ENCODE measurements around the gene USP20. TPM values are rescaled to one million over a fixed set of nuclear protein-coding genes. Genes with fewer than 3 reads are reported as not detected.

USP20 gene
- total RNA-seq, 1 experiment from 2014 or later: 22.1 TPM

DNA sequence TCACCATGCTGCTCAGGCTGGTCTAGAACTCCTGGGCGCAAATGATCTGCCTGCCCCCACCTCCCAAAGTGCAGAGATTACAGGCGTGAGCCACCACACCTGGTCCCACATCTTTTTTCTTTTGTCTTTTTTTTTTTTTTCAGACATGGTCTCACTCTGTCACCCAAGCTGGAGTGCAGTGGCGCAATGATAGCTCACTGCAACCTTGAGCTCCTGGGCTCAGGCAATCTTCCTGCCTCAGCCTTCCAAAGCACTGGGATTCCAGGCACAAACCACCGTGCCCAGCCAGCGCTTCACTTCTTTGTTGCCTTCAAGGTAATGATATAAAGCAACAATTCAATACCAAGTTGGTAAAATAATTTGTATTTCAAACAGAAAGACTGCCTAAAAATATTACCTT lies 78.8 kb downstream of the USP20 start:
- CTCF ChIA-PET: interaction anchor here (0.6 kb wide), 1 partner anchor 28 kb away, joined by 4 read pairs; no protein-coding TSS in a partner anchor

DNA sequence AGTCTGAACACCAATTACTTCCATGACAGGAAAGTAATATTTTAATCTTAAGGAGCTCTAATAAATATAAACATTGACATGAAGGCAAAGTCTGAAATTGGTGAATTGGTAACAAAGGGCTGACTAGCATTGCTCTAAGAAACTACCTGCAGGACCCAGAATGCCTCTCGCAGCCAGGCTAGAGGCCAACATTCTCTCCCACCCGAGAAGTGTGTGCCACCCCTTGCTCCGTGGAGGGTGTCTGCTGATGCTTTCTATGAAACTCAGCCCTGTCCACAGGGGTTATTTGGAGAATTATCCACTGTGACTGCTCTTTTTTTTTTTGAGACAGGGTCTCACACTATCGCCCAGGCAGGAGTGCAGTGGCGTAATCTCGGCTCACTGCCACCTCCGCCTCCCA lies 81.4 kb downstream of the USP20 start:
- ChIA-PET POLR2A (ENCODE audit: unreplicated experiment) (interaction anchor here (0.6 kb wide), 1 partner anchor 15 kb away, joined by 6 read pairs; no protein-coding TSS in a partner anchor), CTCF (no interaction called here)
- H2AFZ ChIP-seq: no peak overlapping the region
- intact Hi-C loops (cut with micrococcal nuclease; ENCODE audit: unreplicated experiment): no loop called here
- DNase-seq: no peak
- no peak for TF ChIP-seq CTCF (conservative IDR thresholded peaks at IDR 0.05)
- TF ChIP-seq EZH2 (IDR thresholded peaks at IDR 0.05; ENCODE audit: low read depth): no peak
- H3K4me3 ChIP-seq: no peak overlapping the region
- H3K4me1 ChIP-seq (replicated peaks; ENCODE audit: insufficient read depth): peaks cover 3% of the 10 kb centered on the region; the same call in 1 of the 2 replicates
- no peaks in the 10 kb centered on the region for H4K20me1 ChIP-seq (ENCODE audit: insufficient read depth)
- no peak overlapping the region for H3K27ac ChIP-seq
- H3K79me2 ChIP-seq (ENCODE audit: low read depth): no peaks in the 10 kb centered on the region
- no peaks in the 10 kb centered on the region for H3K9me2 ChIP-seq (ENCODE audit: insufficient read depth)
- no TSS peak for BruUV-seq (replicated peaks)
- H3K9me3 ChIP-seq (ENCODE audit: insufficient read depth, low read depth): no peaks in the 10 kb centered on the region
- H3K36me3 ChIP-seq (ENCODE audit: low read depth): no peaks in the 10 kb centered on the region
- H3K27me3 ChIP-seq (ENCODE audit: insufficient read depth, low read depth): no peaks in the 10 kb centered on the region
- H3K4me2 ChIP-seq: no peak overlapping the region
- peaks cover 3% of the 10 kb centered on the region; the same call in 1 of the 2 replicates for H3F3A ChIP-seq (ENCODE audit: insufficient read depth, low read depth)

More for the DNA sequence above, 78.8 kb downstream of the USP20 start:
- DNase-seq: no peak
- Histone ChIP-seq H3K9me3 (ENCODE audit: insufficient read depth, low read depth) (no peaks in the 10 kb centered on the region), H3K9me2 (ENCODE audit: insufficient read depth) (no peaks in the 10 kb centered on the region), H3K27me3 (ENCODE audit: insufficient read depth, low read depth) (no peaks in the 10 kb centered on the region), H2AFZ (no peak overlapping the region), H4K20me1 (ENCODE audit: insufficient read depth) (no peaks in the 10 kb centered on the region), H3K79me2 (ENCODE audit: low read depth) (no peaks in the 10 kb centered on the region), H3K27ac (peak overlapping the region; percentile 47; the same call in 1 of the 2 replicates), H3K4me2 (no peak overlapping the region), H3K4me1 (replicated peaks; ENCODE audit: insufficient read depth) (peaks cover 28% of the 10 kb centered on the region), H3K4me3 (no peak overlapping the region), H3K36me3 (ENCODE audit: low read depth) (0 out of 2 replicates have a peak, but pooled peaks cover 5% of the 10 kb centered on the region), H3F3A (ENCODE audit: insufficient read depth, low read depth) (peaks cover 23% of the 10 kb centered on the region)
- POLR2A ChIA-PET (ENCODE audit: unreplicated experiment): interaction anchor here (0.7 kb wide), 1 partner anchor 159 kb away, joined by 25 read pairs; no protein-coding TSS in a partner anchor
- TF ChIP-seq CTCF (conservative IDR thresholded peaks at IDR 0.05) (no peak), EZH2 (IDR thresholded peaks at IDR 0.05; ENCODE audit: low read depth) (no peak)
- intact Hi-C loops (cut with micrococcal nuclease; ENCODE audit: unreplicated experiment): loop anchor here (5.0 kb wide), 1 partner anchor 138 kb away; the partner anchor contains the start of gene GPR107
- BruUV-seq (replicated peaks): no TSS peak

GRCh38 chr9:129918296-129918950 lies 83.2 kb downstream of the USP20 start:
- H2AFZ ChIP-seq: no peak overlapping the region
- ChIA-PET POLR2A (ENCODE audit: unreplicated experiment) (no interaction called here), CTCF (interaction anchor here (0.6 kb wide), 2 partner anchors 93 to 363 kb away, joined by 3 to 8 read pairs; no protein-coding TSS in a partner anchor)
- DNase-seq: no peak
- TF ChIP-seq EZH2 (IDR thresholded peaks at IDR 0.05; ENCODE audit: low read depth) (no peak), CTCF (conservative IDR thresholded peaks at IDR 0.05) (no peak)
- H3K9me2 ChIP-seq (ENCODE audit: insufficient read depth): no peaks in the 10 kb centered on the region
- H3K4me2 ChIP-seq: no peak overlapping the region
- H3K79me2 ChIP-seq (ENCODE audit: low read depth): no peaks in the 10 kb centered on the region
- BruUV-seq (replicated peaks): no TSS peak
- intact Hi-C loops (cut with micrococcal nuclease; ENCODE audit: unreplicated experiment): no loop called here
- H4K20me1 ChIP-seq (ENCODE audit: insufficient read depth): no peaks in the 10 kb centered on the region
- no peaks in the 10 kb centered on the region; the same call in 1 of the 2 replicates for H3F3A ChIP-seq (ENCODE audit: insufficient read depth, low read depth)
- no peak overlapping the region for H3K27ac ChIP-seq
- H3K4me3 ChIP-seq: no peak overlapping the region
- H3K27me3 ChIP-seq (ENCODE audit: insufficient read depth, low read depth): no peaks in the 10 kb centered on the region
- no peaks in the 10 kb centered on the region for H3K4me1 ChIP-seq (replicated peaks; ENCODE audit: insufficient read depth)
- no peaks in the 10 kb centered on the region for H3K36me3 ChIP-seq (ENCODE audit: low read depth)
- no peaks in the 10 kb centered on the region for H3K9me3 ChIP-seq (ENCODE audit: insufficient read depth, low read depth)

Measured in PC-9 (cell line).